GM19395 (cell line): ENCODE results near the gene TRIM9.
A peak's percentile ranks its signal among the peaks of the same experiment; 100 is the strongest.

Source experiments
- ATAC-seq: cut with Tn5 transposase; IDR thresholded peaks from one replicate; pipeline ENCODE4 v1.9.1; 2021; ENCODE audit warnings: mild to moderate bottlenecking, moderate library complexity; ENCODE audit not compliant: unreplicated experiment

The TRIM9 gene

DNA sequence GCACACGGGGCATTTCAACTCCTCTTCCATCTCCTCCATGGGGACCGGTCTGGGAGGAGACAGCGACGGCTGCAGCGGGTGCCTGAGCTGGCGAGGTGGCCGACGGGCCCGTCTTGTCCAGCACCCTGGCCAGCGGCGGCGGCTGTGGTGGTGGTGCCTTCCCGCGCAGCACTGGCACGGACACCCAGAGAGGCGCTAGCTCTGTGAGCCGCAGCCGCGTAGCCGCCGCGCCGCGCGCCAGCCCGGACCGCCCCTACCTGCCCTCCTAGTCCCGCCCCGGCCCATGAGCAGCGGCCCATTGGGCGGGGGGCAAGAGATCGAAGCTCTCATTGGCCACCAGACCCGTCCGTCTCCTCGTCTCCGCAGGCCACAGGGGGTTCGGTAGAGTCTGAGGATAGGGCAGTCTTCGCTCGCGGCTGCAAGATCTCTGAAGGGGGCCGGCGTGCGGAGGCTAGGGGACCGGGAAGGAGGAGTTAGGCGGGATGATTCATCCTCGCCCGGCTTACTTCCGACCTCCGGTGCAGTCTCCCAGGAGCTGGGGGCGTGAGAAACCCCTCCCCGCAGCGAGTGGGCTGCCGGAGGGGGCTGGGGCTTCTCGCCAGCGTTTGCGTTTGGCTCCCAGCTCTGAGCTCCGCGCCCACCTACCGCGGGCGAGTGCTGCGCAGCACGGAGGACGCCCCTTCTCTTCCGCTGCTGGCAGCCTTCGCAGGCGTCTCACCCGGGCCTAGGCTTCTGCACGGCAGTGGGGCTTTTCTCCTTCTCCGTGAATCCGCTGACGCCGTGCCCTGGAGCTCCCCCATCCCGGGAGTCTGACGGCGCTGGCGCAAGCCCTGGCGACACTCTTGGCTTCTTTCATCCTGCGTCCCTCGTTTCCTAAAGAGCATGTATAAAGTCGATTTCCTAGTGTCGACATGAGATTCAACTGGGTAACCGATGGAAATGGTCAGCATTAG is at the start of gene TRIM9:
TRIM9 (minus strand) TSS at position 205 of the 953 bp plus-strand sequence; CDS start at position 39, 166 bp downstream.
- peak; percentile 99 for ATAC-seq

DNA sequence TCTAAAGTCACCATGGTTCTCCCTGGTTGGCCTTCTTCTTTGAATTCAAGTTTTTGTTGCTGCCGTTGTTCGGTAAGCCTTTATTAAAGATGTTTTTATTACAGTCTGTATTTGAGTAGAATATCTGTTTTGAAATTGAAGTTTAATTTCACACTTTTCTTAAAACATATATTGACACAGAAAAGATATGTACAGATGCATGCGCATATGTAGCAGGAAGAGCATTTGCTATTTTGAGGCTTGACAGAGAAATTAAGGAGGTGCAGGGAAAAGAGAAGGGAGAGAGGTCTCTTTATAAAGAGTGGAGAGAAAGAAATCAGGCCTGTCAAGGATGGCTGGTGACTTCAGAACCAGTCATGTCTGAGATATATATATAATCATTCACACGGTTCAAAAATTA is 46.0 kb upstream of the TRIM9 start:
- no peak for ATAC-seq

DNA sequence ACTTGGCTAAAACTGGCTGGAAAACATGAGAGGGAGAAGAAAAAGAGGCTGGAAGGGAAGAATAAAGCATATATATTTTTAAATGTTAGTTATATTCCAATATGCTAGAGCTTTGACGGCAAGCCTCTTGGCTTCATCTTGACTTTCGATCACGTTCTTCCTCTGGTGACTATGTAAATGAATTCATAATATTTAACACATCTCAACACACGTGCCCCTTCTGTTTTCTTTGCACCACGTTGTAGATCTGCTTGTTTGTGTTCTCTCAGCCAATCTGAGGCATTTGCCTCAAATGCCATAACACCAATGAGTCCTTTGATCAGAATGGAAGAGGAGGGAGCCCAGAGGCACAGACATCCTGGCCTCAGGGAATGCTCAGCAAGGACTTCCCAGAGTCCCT is 45.4 kb upstream of the TRIM9 start:
- ATAC-seq: no peak

DNA sequence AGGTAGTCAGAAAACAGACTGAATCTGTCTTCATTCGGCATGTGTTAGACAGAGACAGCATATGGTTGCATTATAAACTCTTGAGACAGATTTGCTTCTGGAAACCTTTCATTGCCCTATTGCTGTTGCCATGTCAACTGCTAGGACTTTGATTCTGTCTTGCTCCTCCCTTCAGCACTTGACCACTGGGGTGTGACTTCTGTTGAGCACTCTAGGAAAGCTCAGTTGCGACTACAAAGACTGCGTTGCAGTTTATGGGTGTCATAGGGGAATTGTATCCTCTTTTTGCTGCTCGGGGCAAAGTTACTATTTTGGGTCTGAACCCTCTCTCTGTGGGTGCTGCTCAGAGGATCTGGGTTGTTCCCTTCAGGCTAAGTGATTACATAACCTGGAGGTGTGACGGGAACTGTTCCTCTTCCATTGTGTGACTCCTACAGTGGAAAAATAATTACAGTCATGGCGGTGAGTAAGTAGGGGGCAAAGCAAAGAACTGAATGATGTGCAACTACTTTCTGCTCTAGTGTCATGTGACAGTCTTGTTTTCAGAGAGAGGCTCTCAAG is 44.3 kb upstream of the TRIM9 start:
- no peak for ATAC-seq

GRCh38 chr14:51138404-51139103 is 43.6 kb upstream of the TRIM9 start:
- no peak for ATAC-seq

DNA sequence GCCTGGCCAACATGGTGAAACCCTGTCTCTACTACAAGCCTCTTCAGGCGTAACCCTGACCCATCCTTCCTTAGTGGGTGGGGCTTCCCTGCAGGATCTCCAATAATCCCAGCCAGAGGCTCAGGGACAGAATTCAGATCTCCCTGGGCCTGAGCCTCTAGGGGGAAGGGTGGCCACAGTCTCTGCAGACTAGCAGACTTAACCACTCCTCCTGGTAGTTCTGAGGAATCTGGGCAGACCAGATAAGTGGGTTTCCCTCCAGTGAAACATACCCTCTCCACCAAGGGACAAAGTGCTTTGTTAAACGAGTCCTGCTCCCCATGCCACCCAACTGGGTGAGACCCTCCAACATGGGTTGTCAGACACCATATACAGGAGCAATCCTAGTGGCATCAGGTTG is 36.6 kb upstream of the TRIM9 start:
- no peak for ATAC-seq

DNA sequence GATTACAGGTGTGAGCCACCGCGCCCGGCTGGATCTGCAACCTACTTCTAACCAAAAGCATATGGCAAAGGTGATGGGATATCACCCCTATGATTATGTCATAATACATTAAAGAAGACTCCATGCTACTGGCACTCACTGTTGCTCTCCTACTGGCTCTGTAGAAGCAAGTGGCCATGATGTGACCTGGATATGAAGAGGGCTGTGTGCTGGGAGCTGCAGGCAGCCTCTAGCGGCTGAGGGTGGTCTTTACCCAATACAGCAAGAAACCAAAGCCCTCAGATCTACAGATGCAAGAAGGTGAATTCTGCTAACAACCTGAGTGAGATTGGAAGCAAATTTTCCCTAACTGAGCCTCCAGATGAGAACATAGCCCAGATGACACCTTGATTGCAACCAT is 34.2 kb upstream of the TRIM9 start:
- ATAC-seq: no peak

DNA sequence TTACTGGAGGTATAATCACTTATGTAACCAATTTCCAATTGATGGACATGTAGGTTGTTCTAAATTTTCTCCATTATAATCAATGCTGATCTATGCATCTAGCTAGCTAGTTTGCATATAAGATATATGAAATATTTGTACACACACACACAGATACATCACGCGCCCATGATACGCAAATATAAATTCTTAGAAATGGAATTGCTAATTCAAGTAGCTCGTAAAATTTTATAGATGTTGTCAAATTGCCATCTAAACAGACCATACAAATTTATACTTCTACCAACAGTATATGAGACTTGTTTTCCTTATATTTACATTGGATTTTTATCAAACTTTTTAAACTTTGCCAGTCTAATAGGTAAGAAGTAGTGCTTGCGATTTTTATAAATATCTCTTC is 29.1 kb upstream of the TRIM9 start:
- ATAC-seq: no peak

DNA sequence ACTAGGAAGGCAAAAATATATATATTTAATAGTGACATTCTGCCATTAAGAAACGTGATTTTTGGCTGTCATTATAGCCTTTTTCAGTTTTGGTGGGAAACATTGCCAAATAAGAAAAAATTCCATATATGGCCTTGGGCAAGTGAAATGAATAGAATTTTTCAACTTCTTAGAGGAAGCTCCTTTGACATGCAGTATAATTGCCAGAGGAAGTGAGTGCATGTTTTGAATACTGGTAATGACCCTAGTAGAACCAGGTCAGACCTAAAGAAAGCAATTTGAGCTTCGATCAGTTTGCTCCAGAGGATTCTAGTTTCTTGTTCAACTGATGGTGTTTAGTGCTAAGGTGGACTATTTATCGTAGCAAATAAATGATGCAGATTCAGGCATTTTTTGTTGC is 26.2 kb upstream of the TRIM9 start:
- ATAC-seq: no peak

DNA sequence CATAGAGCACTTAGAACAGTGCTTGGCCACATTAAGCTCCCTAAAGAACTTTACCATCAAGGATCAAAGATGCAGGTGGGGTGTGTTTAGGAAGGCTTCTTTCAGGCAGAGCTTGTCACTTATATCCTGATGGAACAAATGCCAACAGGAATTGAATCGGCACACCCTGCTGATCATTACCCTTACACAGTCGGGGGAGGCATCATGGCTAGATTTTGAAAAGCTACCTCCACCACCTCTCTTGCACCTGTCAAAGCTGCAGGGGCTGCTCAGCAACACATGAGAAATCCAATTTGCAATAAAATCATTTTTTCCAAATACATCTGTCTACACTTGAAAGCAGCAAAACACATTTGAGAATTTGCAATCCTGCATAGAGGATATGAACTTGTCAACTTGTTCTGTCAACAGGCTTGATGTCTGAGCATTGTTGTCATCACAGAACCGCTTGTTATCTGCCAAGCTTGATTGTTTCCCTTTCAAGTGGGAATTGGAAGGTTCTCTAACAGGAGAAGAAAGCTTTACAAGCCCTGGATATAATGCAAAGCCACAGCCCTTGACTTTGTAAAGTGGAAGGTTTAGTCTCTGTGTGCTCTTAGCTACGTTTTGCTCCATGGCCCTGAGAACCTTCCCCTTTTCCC is 24.6 kb upstream of the TRIM9 start:
- ATAC-seq: no peak

DNA sequence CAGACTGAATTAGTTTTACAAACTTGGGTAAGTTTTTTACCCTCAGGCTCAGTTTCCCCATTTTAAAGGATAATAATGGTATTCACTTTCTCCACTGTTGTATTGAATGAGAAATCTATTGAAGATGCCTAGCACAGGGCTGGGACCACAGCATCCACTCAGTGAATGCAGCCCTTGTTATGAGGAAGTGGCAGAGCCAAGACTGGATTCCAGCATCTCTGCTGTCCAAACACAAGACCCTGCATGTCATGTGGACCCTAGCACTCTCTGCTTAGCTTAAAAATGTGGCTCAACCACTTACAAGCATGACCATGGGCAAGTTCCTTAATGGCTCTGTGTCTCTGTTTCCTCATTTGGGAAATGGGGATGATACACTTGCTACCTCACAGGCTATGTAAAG is 24.1 kb upstream of the TRIM9 start:
- no peak for ATAC-seq

DNA sequence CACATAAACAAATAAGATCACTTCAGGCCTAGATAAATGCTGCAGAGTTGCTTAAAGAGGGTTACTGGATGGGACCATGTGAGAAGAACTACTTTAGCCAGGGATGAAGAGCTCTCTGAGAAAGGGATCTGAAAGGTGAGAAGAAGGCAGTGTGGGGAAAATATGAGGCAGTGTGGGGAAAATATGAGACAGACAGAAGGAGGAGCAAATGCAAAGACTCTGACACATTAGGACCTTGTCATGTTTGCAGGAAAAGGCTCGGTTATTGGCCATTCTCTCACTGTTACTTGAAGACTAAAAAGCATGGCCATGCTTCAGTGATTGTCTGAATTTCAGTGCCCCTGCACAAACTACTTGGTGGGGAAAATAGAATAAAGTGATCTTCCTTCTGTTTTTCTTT is 22.7 kb upstream of the TRIM9 start:
- ATAC-seq: no peak

- no peak for ATAC-seq
Observed at GRCh38 chr14:51116682-51117081, 21.8 kb upstream of the TRIM9 start.

DNA sequence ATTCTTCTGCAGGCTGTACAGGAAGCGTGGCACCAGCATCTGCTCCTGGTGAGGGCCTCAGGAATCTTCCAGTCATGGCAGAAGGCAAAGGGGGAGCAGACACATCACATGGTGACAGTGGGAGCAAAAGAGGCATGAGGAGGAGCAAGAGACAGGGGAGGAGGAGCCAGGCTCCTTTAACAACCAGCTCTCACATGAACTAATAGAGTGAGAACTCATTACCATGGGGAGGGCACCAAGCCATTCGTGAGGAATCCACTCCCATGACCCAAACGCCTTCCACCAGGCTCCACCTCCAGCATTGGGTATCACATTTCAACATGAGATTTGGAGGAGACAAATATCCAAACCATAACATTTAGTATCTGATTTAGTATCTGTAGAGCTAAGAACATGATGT is 14.7 kb upstream of the TRIM9 start:
- ATAC-seq: no peak

DNA sequence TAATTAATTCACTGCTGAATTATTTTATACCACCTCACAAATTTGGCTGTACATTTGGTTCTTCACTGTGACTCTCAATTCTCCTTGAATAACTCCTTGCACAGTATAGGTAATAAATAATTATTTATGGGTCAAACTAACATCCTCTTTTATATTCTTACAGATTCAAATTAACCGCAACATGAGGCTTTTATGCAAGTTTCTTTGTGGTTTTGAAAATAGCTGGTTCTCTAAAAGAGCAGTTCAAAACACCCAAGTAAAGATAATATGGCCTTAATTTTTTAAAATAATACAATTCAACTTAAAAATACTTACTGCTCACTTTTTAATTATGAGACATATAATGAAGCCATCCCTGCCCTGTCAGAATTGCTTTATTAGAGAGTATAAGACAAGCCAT is 12.9 kb upstream of the TRIM9 start:
- no peak for ATAC-seq

DNA sequence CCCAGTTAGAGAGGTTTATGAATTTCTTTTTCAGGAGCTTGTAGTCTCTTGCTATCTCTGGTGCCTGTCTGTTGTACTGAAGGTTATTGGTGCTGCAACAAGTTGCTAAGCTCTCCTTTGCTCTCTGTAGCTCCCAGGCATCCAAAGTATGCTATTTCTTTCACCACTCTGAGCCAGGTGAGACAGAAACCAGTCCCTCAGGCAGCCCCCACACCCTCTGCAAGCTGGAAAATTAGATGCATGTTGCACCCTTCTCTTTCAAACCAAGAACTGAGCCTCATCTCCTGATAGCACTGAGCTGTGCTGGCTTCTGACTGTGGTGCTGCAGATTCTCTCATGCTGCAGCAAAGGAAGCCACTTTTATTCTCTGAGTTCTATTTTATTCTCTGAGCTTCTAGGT is 9.6 kb upstream of the TRIM9 start:
- no peak for ATAC-seq

DNA sequence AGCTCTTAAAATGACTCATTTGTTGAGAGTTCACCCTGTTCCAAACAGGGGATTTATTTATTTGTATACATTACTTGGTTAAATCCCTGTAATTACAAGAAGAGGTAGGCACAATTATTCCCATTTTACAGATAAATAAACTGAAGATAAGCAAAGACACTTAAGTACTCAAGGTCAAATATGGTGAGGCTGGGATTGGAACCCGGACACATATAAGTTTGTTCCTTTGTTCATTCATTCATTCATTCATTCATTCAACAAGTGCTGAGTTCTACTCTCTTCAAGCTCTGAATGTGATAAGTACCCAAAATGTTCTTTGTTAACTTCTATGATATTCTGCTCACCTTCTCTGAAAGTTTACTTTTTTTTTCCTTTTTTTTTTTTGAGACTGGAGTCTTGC is 2.4 kb upstream of the TRIM9 start:
- no peak for ATAC-seq

- no peak for ATAC-seq
Observed at GRCh38 chr14:51096870-51097269, 2.0 kb upstream of the TRIM9 start.

DNA sequence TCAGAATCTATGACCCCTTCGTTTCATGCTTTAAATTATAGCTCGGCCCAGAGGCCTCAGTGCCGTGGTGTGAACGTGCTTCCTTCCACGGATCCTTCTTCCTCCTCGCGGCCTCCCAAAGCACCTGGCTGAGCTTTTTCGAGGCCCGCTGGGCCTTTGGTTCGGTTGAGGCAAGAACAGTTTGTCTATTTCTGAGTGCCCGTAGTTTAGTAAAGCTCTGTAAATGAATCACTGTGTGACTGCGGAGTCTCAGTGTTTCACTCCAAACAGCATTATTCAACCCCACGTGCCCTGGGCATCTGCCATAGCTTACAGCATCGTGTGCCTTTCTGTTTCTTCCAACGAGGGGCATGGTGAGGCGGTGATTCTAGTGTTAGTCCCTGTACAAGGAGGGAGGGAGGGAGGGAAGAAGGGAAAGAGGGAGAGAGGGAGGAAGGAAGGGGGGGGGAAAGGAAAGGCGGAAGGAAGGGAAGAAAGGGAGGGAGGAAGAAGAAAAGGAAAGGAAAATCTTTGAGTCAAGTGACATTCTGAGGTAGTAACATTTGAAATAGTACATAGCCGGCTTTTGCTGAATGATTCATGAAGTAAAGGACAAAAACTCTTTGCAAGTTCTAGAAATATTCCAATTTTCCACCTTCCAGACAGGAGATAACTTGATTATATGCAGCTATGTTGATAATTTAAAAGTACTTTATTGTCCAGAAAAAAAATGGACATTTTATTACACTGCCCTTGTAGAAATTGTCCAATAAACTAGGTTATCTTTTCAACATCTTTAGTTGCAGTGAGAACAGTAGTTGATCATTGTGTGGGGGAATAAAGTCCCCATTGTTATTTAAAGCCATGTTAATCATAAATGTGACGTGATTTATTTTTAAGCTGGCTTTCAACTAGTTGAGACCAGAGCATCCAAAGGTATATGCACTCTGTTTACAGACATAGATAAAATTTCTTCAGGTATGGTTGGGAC is 1.2 kb upstream of the TRIM9 start:
- ATAC-seq: no peak

DNA sequence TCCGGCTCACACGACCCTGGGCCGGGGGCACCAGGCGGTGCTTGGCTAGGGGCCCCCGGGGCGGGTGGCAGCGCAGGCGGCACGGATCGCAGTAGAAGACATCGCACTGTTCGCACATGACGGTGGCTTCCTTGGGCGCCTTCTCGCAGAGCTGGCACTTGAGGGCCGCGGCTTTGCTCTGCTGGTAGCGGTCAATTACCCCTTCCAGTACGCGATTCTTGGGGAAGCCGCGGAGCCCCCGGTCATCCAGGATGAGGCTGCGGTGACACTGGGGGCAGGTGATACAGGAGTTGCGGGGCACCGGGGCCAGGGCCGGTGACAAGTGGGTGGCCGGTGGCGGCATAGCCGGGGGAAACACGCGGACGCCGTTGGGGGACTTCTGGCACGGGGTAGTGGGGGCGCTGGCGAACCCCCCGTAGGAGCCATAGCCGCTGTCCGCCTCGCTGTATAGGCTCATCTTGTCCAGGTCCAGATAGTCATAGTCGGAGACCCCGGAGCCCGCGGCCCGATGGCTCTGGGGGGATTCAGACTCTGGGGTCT is 553 bp downstream of the TRIM9 start:
- peak; percentile 10 for ATAC-seq
